Activated CD8-positive, alpha-beta T cell treated with anti-CD3 and anti-CD28 coated beads for 36 hours (primary cell): ENCODE results near the gene RPSA. TPM values are rescaled to one million over a fixed set of nuclear protein-coding genes. Genes with fewer than 3 reads are reported as not detected.
A peak's percentile ranks its signal among the peaks of the same experiment; 100 is the strongest.

Source experiments
- ATAC-seq: fragments of 200-7000 bp; cut with Tn5 transposase; one replicate; pipeline ENCODE4 v1.10.0; 2021; ENCODE audit warnings: mild to moderate bottlenecking, moderate library complexity
- CTCF ChIA-PET: fragments of 350-600 bp; sonication (Branson Sonifier 250); formaldehyde crosslinking; loops from one replicate; lab custom pipeline; 2021; ENCODE audit warnings: antibody characterized with exemption; lab: Charles Lee
- POLR2A ChIA-PET: fragments of 350-600 bp; sonication (Branson Sonifier 250); formaldehyde crosslinking; loops from one replicate; lab custom pipeline; 2021; ENCODE audit warnings: antibody characterized with exemption; lab: Charles Lee
- DNase-seq: peaks from one replicate; pipeline ENCODE4 v3.0.0-alpha.2; 2020
- H3K27ac Mint-ChIP-seq: one replicate; pipeline ENCODE4 v1.8.0; 2021; ENCODE audit warnings: mild to moderate bottlenecking, mixed read lengths
- H3K27me3 Mint-ChIP-seq: one replicate; pipeline ENCODE4 v1.8.0; 2021; ENCODE audit warnings: mixed read lengths
- H3K36me3 Mint-ChIP-seq: one replicate; pipeline ENCODE4 v1.8.0; 2021; ENCODE audit warnings: low read depth, mixed read lengths
- H3K4me1 Mint-ChIP-seq: one replicate; pipeline ENCODE4 v1.8.0; 2021; ENCODE audit warnings: low read depth, mixed read lengths
- H3K4me3 Mint-ChIP-seq: one replicate; pipeline ENCODE4 v1.8.0; 2021; ENCODE audit warnings: mild to moderate bottlenecking, moderate library complexity, mixed read lengths
- H3K9me3 Mint-ChIP-seq: one replicate; pipeline ENCODE4 v1.8.0; 2021; ENCODE audit warnings: mixed read lengths
- CTCF ChIP-seq: fragments of 200-600 bp; IDR thresholded peaks from one replicate; pipeline ENCODE4 v1.8.0; 2022; ENCODE audit warnings: antibody characterized with exemption, mild to moderate bottlenecking
- intact Hi-C: fragments of 100-400 bp; cut with micrococcal nuclease; formaldehyde crosslinking; loops from one replicate; pipeline ENCODE4 v1.10.0; 2022
- total RNA-seq, 2 experiments: library from RNA; stranded (reverse); gene quantifications; one replicate each; pipeline ENCODE4 v1.2.3, GENCODE V29; 2021

RPSA gene
- total RNA-seq, 2 experiments from 2014 or later = 3,048 to 3,061 TPM

GRCh38 chr3:39387411-39387975 is 19.0 kb upstream of the RPSA start:
- intact Hi-C loops = no loop called here
- CTCF ChIA-PET = interaction anchor here (1.3 kb wide), 1 partner anchor 96 kb away, joined by 3 read pairs; no protein-coding TSS in a partner anchor
- Mint-ChIP-seq H3K4me1 (peaks cover 54% of the 10 kb centered on the region), H3K27ac (peak overlapping the region; percentile 86), H3K4me3 (no peak overlapping the region), H3K36me3 (peaks cover 42% of the 10 kb centered on the region), H3K9me3 (no peaks in the 10 kb centered on the region), H3K27me3 (no peaks in the 10 kb centered on the region)
- no peak for TF ChIP-seq CTCF
- POLR2A ChIA-PET = interaction anchor here (7.6 kb wide), 1 partner anchor 23 kb away, joined by 170 read pairs; the partner anchor contains the start of gene RPSA
- ATAC-seq (no peak), DNase-seq (no peak)

- Mint-ChIP-seq H3K36me3 (peaks cover 43% of the 10 kb centered on the region), H3K27ac (peak overlapping the region; percentile 86), H3K27me3 (no peaks in the 10 kb centered on the region), H3K4me1 (peaks cover 53% of the 10 kb centered on the region), H3K4me3 (no peak overlapping the region), H3K9me3 (no peaks in the 10 kb centered on the region)
- DNase-seq (no peak), ATAC-seq (no peak)
- intact Hi-C loops = no loop called here
- ChIA-PET POLR2A (interaction anchor here (1.0 to 7.6 kb wide), 3 partner anchors 9 to 23 kb away, joined by 3 to 170 read pairs (median 8); partner anchors contain the start of gene RPSA), CTCF (interaction anchor here (1.0 to 2.1 kb wide), 6 partner anchors 10 to 198 kb away, joined by 3 to 8 read pairs (median 5); partner anchors contain the start of gene RPSA)
- TF ChIP-seq CTCF = no peak
Observed at GRCh38 chr3:39388153-39388552, 18.4 kb upstream of the RPSA start.

GRCh38 chr3:39388741-39389248 is 17.7 kb upstream of the RPSA start:
- no peaks in the 10 kb centered on the region for H3K27me3 Mint-ChIP-seq
- peaks cover 53% of the 10 kb centered on the region for H3K4me1 Mint-ChIP-seq
- H3K36me3 Mint-ChIP-seq = peaks cover 47% of the 10 kb centered on the region
- intact Hi-C loops = no loop called here
- peak; percentile 35 for ATAC-seq
- no peak for TF ChIP-seq CTCF
- no peaks in the 10 kb centered on the region for H3K9me3 Mint-ChIP-seq
- ChIA-PET POLR2A (interaction anchor here (1.0 to 7.6 kb wide), 3 partner anchors 9 to 22 kb away, joined by 3 to 170 read pairs (median 8); partner anchors contain the start of gene RPSA), CTCF (interaction anchor here (1.0 to 2.1 kb wide), 6 partner anchors 11 to 199 kb away, joined by 3 to 8 read pairs (median 5); partner anchors contain the start of gene RPSA)
- no peak for DNase-seq
- peak overlapping the region; percentile 86 for H3K27ac Mint-ChIP-seq
- H3K4me3 Mint-ChIP-seq = peak overlapping the region; percentile 16

GRCh38 chr3:39390181-39390580 is 16.3 kb upstream of the RPSA start:
- ATAC-seq = no peak
- H3K36me3 Mint-ChIP-seq = peaks cover 52% of the 10 kb centered on the region
- POLR2A ChIA-PET = interaction anchor here (7.6 kb wide), 1 partner anchor 21 kb away, joined by 170 read pairs; the partner anchor contains the start of gene RPSA

More at GRCh38 chr3:39390181-39390580, 16.3 kb upstream of the RPSA start:
- no peak for DNase-seq
- Mint-ChIP-seq H3K27me3 (no peaks in the 10 kb centered on the region), H3K27ac (peak overlapping the region; percentile 59), H3K4me3 (no peak overlapping the region), H3K9me3 (no peaks in the 10 kb centered on the region), H3K4me1 (peaks cover 47% of the 10 kb centered on the region)
- no peak for TF ChIP-seq CTCF
- intact Hi-C loops = no loop called here
- CTCF ChIA-PET = interaction anchor here (1.3 to 2.1 kb wide), 3 partner anchors 12 to 102 kb away, joined by 4 to 8 read pairs (median 6); partner anchors contain the start of gene RPSA
